Astrocyte (in vitro differentiated cells and primary cell): ENCODE measurements around the gene CUL1. TPM values are rescaled to one million over a fixed set of nuclear protein-coding genes. Genes with fewer than 3 reads are reported as not detected.

Source experiments
- DNase-seq: peaks from one replicate; pipeline ENCODE4 v3.0.0-alpha.2; 2010; ENCODE audit warnings: low read depth
- FAIRE-seq: peaks from 2 replicates; lab custom pipeline; 2011; peaks lifted over from hg19 to GRCh38; lab: Jason Lieb, UNC
- H2AFZ ChIP-seq: 2 replicates; pipeline ENCODE4 v1.6.0; 2012; ENCODE audit warnings: low read depth, low read length, inconsistent platforms
- H3K27ac ChIP-seq: 2 replicates; pipeline ENCODE4 v1.5.1; 2011; ENCODE audit warnings: low read depth, low read length, inconsistent platforms
- H3K27me3 ChIP-seq: 2 replicates; pipeline ENCODE4 v1.6.0; 2011; ENCODE audit warnings: low read length, inconsistent platforms; ENCODE audit not compliant: insufficient read depth
- H3K36me3 ChIP-seq: 2 replicates; pipeline ENCODE4 v1.5.1; 2011; ENCODE audit warnings: low read length, inconsistent platforms; ENCODE audit not compliant: insufficient read depth
- H3K4me1 ChIP-seq: 2 replicates; pipeline ENCODE4 v1.5.1; 2011; ENCODE audit warnings: low read length, inconsistent platforms; ENCODE audit not compliant: insufficient read depth
- H3K4me2 ChIP-seq: 2 replicates; pipeline ENCODE4 v1.6.0; 2012; ENCODE audit warnings: low read length, inconsistent platforms
- H3K4me3 ChIP-seq: 2 replicates; pipeline ENCODE4 v1.5.1; 2011; ENCODE audit warnings: low read depth, mild to moderate bottlenecking, low read length, inconsistent platforms; ENCODE audit not compliant: insufficient read depth
- H3K79me2 ChIP-seq: 2 replicates; pipeline ENCODE4 v1.6.0; 2012; ENCODE audit warnings: mild to moderate bottlenecking, low read length, inconsistent platforms; ENCODE audit not compliant: insufficient read depth
- H3K9ac ChIP-seq: 2 replicates; pipeline ENCODE4 v1.6.0; 2012; ENCODE audit warnings: mild to moderate bottlenecking, low read length, inconsistent platforms
- H3K9me3 ChIP-seq: 2 replicates; pipeline ENCODE4 v1.5.1; 2012; ENCODE audit warnings: low read depth, mild to moderate bottlenecking, low read length, inconsistent platforms; ENCODE audit not compliant: insufficient read depth
- H4K20me1 ChIP-seq: 2 replicates; pipeline ENCODE4 v1.6.0; 2012; ENCODE audit warnings: low read length, inconsistent platforms; ENCODE audit not compliant: insufficient read depth
- H3K27ac Mint-ChIP-seq: one replicate; pipeline ENCODE4 v1.8.0; 2021; ENCODE audit warnings: mild to moderate bottlenecking, mixed read lengths; ENCODE audit not compliant: unreplicated experiment
- H3K27me3 Mint-ChIP-seq: one replicate; pipeline ENCODE4 v1.8.0; 2021; ENCODE audit warnings: low read depth, mixed read lengths; ENCODE audit not compliant: unreplicated experiment
- H3K36me3 Mint-ChIP-seq: one replicate; pipeline ENCODE4 v1.8.0; 2021; ENCODE audit warnings: low read depth, mixed read lengths; ENCODE audit not compliant: unreplicated experiment
- H3K4me1 Mint-ChIP-seq: one replicate; pipeline ENCODE4 v1.8.0; 2021; ENCODE audit warnings: low read depth, mixed read lengths; ENCODE audit not compliant: unreplicated experiment
- H3K4me3 Mint-ChIP-seq: one replicate; pipeline ENCODE4 v1.8.0; 2021; ENCODE audit warnings: mild to moderate bottlenecking, moderate library complexity, mixed read lengths; ENCODE audit not compliant: unreplicated experiment
- H3K9me3 Mint-ChIP-seq: one replicate; pipeline ENCODE4 v1.8.0; 2021; ENCODE audit warnings: mild to moderate bottlenecking, mixed read lengths; ENCODE audit not compliant: unreplicated experiment
- CTCF ChIP-seq: IDR thresholded peaks from 2 replicates; pipeline ENCODE4 v1.5.1; 2011; ENCODE audit warnings: low read depth, mild to moderate bottlenecking, inconsistent platforms, low read length, moderate library complexity; ENCODE audit not compliant: insufficient read depth
- EZH2 ChIP-seq: IDR thresholded peaks from 2 replicates; pipeline ENCODE4 v1.6.1; 2012; ENCODE audit warnings: mild to moderate bottlenecking, low read length, inconsistent platforms; ENCODE audit not compliant: insufficient read depth
- total RNA-seq: library from RNA; stranded (reverse); gene quantifications from 2 replicates; pipeline ENCODE4 v1.2.1, GENCODE V29; 2021

CUL1 gene
- total RNA-seq, 1 donor from 2014 or later = 60.2 TPM

GRCh38 chr7:148849393-148850098 lies 150.8 kb downstream of the CUL1 start:
- Histone ChIP-seq H4K20me1 (peaks cover 4% of the 10 kb centered on the region), H2AFZ (no peak overlapping the region), H3K9ac (no peak overlapping the region), H3K36me3 (no peaks in the 10 kb centered on the region), H3K4me2 (no peak overlapping the region), H3K27me3 (no peaks in the 10 kb centered on the region), H3K27ac (no peak overlapping the region), H3K79me2 (peaks cover 95% of the 10 kb centered on the region), H3K4me3 (no peak overlapping the region), H3K4me1 (peaks cover 4% of the 10 kb centered on the region), H3K9me3 (no peaks in the 10 kb centered on the region)
- H3K4me3 Mint-ChIP-seq = no peak overlapping the region
- H3K27me3 Mint-ChIP-seq = no peaks in the 10 kb centered on the region
- no peaks in the 10 kb centered on the region for H3K36me3 Mint-ChIP-seq
- no peaks in the 10 kb centered on the region for H3K9me3 Mint-ChIP-seq
- H3K27ac Mint-ChIP-seq = peak overlapping the region; percentile 70
- DNase-seq = no peak
- TF ChIP-seq CTCF (no peak), EZH2 (no peak)
- no peak for FAIRE-seq
- peaks cover 21% of the 10 kb centered on the region for H3K4me1 Mint-ChIP-seq

- Histone ChIP-seq H3K4me1 (peaks cover 4% of the 10 kb centered on the region), H3K36me3 (no peaks in the 10 kb centered on the region), H3K27me3 (no peaks in the 10 kb centered on the region), H3K9me3 (no peaks in the 10 kb centered on the region), H2AFZ (no peak overlapping the region), H4K20me1 (peaks cover 11% of the 10 kb centered on the region), H3K27ac (no peak overlapping the region), H3K79me2 (peaks cover 96% of the 10 kb centered on the region), H3K4me3 (no peak overlapping the region), H3K4me2 (no peak overlapping the region), H3K9ac (no peak overlapping the region)
- Mint-ChIP-seq H3K4me1 (peaks cover 21% of the 10 kb centered on the region), H3K36me3 (no peaks in the 10 kb centered on the region), H3K9me3 (no peaks in the 10 kb centered on the region), H3K27ac (no peak overlapping the region), H3K27me3 (no peaks in the 10 kb centered on the region), H3K4me3 (no peak overlapping the region)
- no peak for FAIRE-seq
- no peak for TF ChIP-seq EZH2
- TF ChIP-seq CTCF = no peak
- no peak for DNase-seq
These were observed 151.9 kb downstream of the CUL1 start for GRCh38 chr7:148850564-148850963.

Other genes with a start within 250 kb of the CUL1 start
- not detected in 2 replicates for gene C7orf33, start 108.1 kb upstream of the CUL1 start, total RNA-seq
- 10.9 and 13.8 TPM in 2 replicates for gene EZH2, start 185.4 kb downstream of the CUL1 start, total RNA-seq